Measurements from ENCODE around the gene CD83. TPM values are rescaled to one million over a fixed set of nuclear protein-coding genes. Genes with fewer than 3 reads are reported as not detected.

Gene CD83
- total and polyA plus RNA-seq, 4 donors = 1.00 to 9.6 (median 7.3) TPM

DNA sequence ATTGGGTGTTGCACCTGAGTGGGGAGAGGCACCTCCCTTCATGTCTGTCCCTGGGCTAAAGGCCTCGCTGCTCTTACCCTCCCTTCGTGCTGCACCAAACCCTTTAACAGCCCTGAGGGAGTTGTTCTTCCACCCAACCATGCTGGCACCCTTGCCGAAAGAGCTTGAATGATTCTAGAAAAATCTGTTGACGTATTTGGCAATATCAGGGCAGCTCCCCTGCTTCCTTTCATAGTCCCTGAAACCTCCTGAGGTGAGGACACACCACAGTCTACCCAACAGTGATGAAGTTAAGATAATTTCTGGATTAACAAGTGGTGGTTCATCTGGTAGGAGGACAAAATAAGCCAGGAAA is 15.3 kb downstream of the CD83 start:
- H3K27me3 ChIP-seq (ENCODE audit: control insufficient read depth in 1 of 2, insufficient read depth in 2 of 2, low read length in 1 of 2) = no peaks in the 10 kb centered on the region
- H3K9me3 ChIP-seq (ENCODE audit: control insufficient read depth, low read length) = no peaks in the 10 kb centered on the region
- ATAC-seq (ENCODE audit: low FRiP score) = no peak
- H3K27ac ChIP-seq (ENCODE audit: low read depth in 1 of 2, low read length in 2 of 2) = no peak overlapping the region
- H3K4me1 ChIP-seq (ENCODE audit: control insufficient read depth in 1 of 2, insufficient read depth in 2 of 2, low read length in 2 of 2) = no peaks in the 10 kb centered on the region
- intact Hi-C loops (cut with DNase I) = no loop called here
- 97 to 98% methylated on average over 4 of the region's 4 CpGs for WGBS, 2 donors
- no peaks in the 10 kb centered on the region for H3K36me3 ChIP-seq (ENCODE audit: control insufficient read depth in 1 of 2, insufficient read depth in 2 of 2, low read length in 1 of 2)
- H3K4me3 ChIP-seq (ENCODE audit: low read length in 2 of 2) = no peak overlapping the region
- DNase-seq = no peak

DNA sequence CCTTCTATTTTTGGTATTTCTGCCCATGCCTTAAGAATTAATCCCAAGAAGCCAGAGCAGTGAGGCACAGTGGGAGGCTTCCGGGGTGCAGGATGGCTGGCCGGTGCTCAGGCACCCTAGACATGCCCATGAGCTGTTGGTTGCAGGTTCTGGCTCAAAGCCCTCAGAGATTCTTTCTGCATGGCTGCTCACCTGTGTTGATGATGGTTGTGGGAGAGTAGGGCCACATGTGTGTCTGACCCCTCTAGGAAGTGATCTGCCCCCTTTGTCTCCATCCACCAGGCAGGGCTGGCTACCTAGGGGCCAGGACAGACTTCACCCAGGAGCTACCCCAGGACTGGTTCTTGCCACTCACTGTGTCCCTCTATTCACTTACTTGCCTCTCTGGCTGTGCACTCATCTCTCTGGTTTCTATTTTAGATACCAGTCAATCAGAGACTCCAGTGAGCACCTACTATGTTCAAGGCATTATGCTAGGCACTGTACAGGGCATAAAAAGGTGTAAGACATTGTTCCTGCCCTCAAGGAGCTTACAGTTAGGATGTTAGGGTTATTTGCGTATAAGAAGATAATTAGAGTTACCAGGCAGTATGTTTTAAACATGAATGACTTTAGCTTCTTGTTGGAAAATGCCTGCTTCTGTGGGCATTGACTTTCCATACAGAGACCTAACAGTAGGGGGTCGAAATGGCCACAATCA is 16.8 kb downstream of the CD83 start:
- Histone ChIP-seq H3K36me3 (ENCODE audit: control insufficient read depth in 1 of 2, insufficient read depth in 2 of 2, low read length in 1 of 2) (no peaks in the 10 kb centered on the region), H3K9me3 (ENCODE audit: control insufficient read depth, low read length) (no peaks in the 10 kb centered on the region), H3K4me1 (ENCODE audit: control insufficient read depth in 1 of 2, insufficient read depth in 2 of 2, low read length in 2 of 2) (no peaks in the 10 kb centered on the region), H3K4me3 (ENCODE audit: low read length in 2 of 2) (no peak overlapping the region), H3K27me3 (ENCODE audit: control insufficient read depth in 1 of 2, insufficient read depth in 2 of 2, low read length in 1 of 2) (no peaks in the 10 kb centered on the region), H3K27ac (ENCODE audit: low read depth in 1 of 2, low read length in 2 of 2) (no peak overlapping the region)
- ATAC-seq (ENCODE audit: low FRiP score) = no peak
- 90 to 94% methylated on average over 4 of the region's 4 CpGs for WGBS, 2 donors
- intact Hi-C loops (cut with DNase I) = no loop called here
- no peak for DNase-seq

DNA sequence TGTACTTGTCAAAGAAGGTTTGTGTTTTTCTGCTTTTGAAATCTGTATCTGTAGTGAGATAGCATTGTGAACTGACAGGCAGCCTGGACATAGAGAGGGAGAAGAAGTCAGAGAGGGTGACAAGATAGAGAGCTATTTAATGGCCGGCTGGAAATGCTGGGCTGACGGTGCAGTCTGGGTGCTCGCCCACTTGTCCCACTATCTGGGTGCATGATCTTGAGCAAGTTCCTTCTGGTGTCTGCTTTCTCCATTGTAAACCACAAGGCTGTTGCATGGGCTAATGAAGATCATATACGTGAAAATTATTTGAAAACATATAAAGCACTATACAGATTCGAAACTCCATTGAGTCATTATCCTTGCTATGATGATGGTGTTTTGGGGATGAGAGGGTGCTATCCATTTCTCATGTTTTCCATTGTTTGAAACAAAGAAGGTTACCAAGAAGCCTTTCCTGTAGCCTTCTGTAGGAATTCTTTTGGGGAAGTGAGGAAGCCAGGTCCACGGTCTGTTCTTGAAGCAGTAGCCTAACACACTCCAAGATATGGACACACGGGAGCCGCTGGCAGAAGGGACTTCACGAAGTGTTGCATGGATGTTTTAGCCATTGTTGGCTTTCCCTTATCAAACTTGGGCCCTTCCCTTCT is 18.4 kb downstream of the CD83 start:
- no peak overlapping the region for H3K27ac ChIP-seq (ENCODE audit: low read depth in 1 of 2, low read length in 2 of 2)
- H3K4me1 ChIP-seq (ENCODE audit: control insufficient read depth in 1 of 2, insufficient read depth in 2 of 2, low read length in 2 of 2) = no peaks in the 10 kb centered on the region
- no peaks in the 10 kb centered on the region for H3K36me3 ChIP-seq (ENCODE audit: control insufficient read depth in 1 of 2, insufficient read depth in 2 of 2, low read length in 1 of 2)
- no peaks in the 10 kb centered on the region for H3K9me3 ChIP-seq (ENCODE audit: control insufficient read depth, low read length)
- DNase-seq (no peak), ATAC-seq (ENCODE audit: low FRiP score) (no peak)
- H3K27me3 ChIP-seq (ENCODE audit: control insufficient read depth in 1 of 2, insufficient read depth in 2 of 2, low read length in 1 of 2) = no peaks in the 10 kb centered on the region
- 92% methylated on average over 9 of the region's 9 CpGs for WGBS, 2 donors
- intact Hi-C loops (cut with DNase I) = no loop called here
- H3K4me3 ChIP-seq (ENCODE audit: low read length in 2 of 2) = no peak overlapping the region

DNA sequence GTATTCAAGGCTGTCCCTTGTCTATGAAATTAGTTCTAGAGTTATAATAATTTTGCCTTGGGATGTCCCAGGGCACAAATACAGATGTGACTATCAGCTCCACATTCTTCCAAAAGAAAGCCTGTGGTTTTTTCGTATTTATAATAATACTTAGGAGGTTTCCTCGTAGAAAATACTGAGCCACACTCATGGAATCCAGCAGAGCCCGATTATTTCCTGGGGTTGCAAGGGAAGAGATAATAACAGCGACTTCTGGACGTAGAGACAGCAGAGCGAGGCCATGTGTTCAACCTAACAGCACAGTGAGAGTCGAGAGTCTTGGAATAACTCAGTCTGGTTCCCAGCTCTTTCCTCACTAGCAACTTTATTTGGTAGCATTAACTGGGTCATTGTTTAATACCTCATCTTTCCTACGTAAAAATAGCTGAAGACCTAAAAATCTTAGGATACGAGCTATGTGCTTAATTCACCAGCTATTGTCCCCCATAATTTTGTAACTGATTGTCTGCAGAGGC is 21.2 kb downstream of the CD83 start:
- intact Hi-C loops (cut with DNase I) = no loop called here
- Histone ChIP-seq H3K4me1 (ENCODE audit: control insufficient read depth in 1 of 2, insufficient read depth in 2 of 2, low read length in 2 of 2) (no peaks in the 10 kb centered on the region), H3K27me3 (ENCODE audit: control insufficient read depth in 1 of 2, insufficient read depth in 2 of 2, low read length in 1 of 2) (no peaks in the 10 kb centered on the region), H3K27ac (ENCODE audit: low read depth in 1 of 2, low read length in 2 of 2) (no peak overlapping the region), H3K4me3 (ENCODE audit: low read length in 2 of 2) (no peak overlapping the region), H3K9me3 (ENCODE audit: control insufficient read depth, low read length) (no peaks in the 10 kb centered on the region), H3K36me3 (ENCODE audit: control insufficient read depth in 1 of 2, insufficient read depth in 2 of 2, low read length in 1 of 2) (no peaks in the 10 kb centered on the region)
- ATAC-seq (ENCODE audit: low FRiP score) (no peak), DNase-seq (no peak)
- 91 to 92% methylated on average over 9 of the region's 9 CpGs for WGBS, 2 donors

DNA sequence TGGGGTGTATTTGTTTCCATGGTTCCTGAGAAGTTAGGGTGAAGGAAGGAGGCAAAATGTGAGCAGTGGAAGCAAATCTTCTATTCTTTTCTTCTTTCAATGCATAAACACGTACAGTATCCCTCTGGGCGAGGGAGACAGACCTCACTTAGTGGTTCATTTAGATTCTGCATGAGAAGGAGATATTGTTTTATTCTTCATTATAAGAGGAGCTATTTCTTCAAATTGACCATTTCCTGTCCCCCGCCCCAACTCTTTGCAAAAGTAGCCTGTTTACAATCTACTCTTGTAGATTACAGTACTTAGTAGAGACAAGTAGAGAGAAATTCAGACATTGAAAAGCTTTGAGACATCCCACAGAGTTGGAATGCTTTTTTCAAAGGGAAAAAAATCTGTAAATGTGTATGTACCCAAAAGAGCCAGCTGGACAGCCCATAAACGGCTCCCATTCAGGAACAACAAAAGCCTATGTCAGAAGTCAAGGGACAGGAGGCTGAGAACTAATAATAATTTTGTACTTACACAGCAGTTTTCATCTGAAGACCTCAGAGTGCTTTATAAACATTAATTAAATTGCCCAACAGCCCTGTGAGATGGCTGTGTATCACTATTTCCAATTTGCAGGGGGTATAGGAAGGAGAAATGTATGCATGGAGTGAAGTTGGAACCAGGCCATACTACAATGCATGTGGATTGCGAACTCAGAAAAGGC is 23.9 kb downstream of the CD83 start:
- Histone ChIP-seq H3K9me3 (ENCODE audit: control insufficient read depth, low read length) (no peaks in the 10 kb centered on the region), H3K27ac (ENCODE audit: low read depth in 1 of 2, low read length in 2 of 2) (no peak overlapping the region), H3K4me3 (ENCODE audit: low read length in 2 of 2) (no peak overlapping the region), H3K27me3 (ENCODE audit: control insufficient read depth in 1 of 2, insufficient read depth in 2 of 2, low read length in 1 of 2) (no peaks in the 10 kb centered on the region), H3K36me3 (ENCODE audit: control insufficient read depth in 1 of 2, insufficient read depth in 2 of 2, low read length in 1 of 2) (no peaks in the 10 kb centered on the region), H3K4me1 (ENCODE audit: control insufficient read depth in 1 of 2, insufficient read depth in 2 of 2, low read length in 2 of 2) (no peaks in the 10 kb centered on the region)
- ATAC-seq (ENCODE audit: low FRiP score) (no peak), DNase-seq (no peak)
- WGBS, 2 donors = 88 to 94% methylated on average over 5 of the region's 5 CpGs
- intact Hi-C loops (cut with DNase I) = loop anchor here in 1 of 2 donors (5.0 kb wide), 1 partner anchor 229 kb away; no protein-coding TSS in a partner anchor

DNA sequence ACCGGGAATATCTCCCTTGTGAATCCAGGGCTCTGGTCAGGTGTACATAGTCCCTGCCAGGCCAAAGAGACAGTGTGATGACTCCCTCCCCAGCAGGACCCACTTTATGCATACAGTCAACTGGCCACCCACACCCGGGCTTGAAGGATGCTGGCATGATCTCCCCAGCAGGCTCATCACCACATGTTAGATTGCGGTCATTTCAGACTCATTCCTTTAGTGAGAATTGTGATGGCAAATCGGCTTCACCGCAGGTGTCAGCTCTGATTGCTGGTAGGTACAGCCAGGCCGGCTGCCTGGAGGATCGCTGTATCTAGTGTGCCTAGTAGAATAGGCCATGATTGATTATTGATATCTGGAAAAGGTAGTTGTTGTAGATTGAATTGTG is 24.5 kb downstream of the CD83 start:
- H3K36me3 ChIP-seq (ENCODE audit: control insufficient read depth in 1 of 2, insufficient read depth in 2 of 2, low read length in 1 of 2) = no peaks in the 10 kb centered on the region
- H3K27me3 ChIP-seq (ENCODE audit: control insufficient read depth in 1 of 2, insufficient read depth in 2 of 2, low read length in 1 of 2) = no peaks in the 10 kb centered on the region
- H3K4me1 ChIP-seq (ENCODE audit: control insufficient read depth in 1 of 2, insufficient read depth in 2 of 2, low read length in 2 of 2) = no peaks in the 10 kb centered on the region
- intact Hi-C loops (cut with DNase I) = loop anchor here in 1 of 2 donors (5.0 kb wide), 1 partner anchor 230 kb away; no protein-coding TSS in a partner anchor
- DNase-seq (no peak), ATAC-seq (ENCODE audit: low FRiP score) (no peak)
- 93% methylated on average over 7 of the region's 7 CpGs for WGBS, 2 donors
- H3K4me3 ChIP-seq (ENCODE audit: low read length in 2 of 2) = no peak overlapping the region
- no peak overlapping the region for H3K27ac ChIP-seq (ENCODE audit: low read depth in 1 of 2, low read length in 2 of 2)
- H3K9me3 ChIP-seq (ENCODE audit: control insufficient read depth, low read length) = no peaks in the 10 kb centered on the region

DNA sequence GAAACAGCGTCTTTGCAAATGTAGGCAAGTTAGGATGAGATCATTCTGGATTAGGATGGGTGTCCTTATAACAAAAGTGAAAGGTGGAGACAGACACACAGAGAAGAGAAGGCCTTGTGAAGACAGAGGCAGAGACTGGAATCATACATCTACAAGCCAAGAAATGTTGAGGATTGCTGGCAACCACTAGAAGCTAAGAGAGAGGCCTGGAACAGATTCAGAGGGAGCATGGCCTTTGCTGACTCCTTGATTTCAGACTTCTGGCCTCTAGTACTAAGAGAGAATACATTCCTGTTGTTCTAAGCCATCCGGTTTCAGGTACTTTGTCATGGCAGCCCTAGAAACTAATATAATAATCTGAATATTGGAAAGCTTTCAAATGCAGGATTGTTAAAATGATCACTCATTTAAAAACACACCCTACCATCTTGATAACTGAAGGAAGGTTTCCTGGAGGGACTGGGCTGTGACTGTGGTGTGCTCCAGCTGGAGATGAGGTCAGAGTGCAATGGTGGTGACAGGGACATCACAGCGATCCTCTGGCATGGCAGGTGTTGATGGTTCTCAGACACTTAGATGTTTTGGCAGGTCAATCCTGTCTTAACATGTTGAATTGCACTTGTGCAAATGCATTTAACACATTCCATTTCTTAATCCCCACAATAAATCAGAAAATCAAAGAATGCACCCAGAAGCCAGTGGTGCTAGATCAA is 25.1 kb downstream of the CD83 start:
- WGBS, 2 donors = 91 to 95% methylated on average over 3 of the region's 3 CpGs
- H3K27ac ChIP-seq (ENCODE audit: low read depth in 1 of 2, low read length in 2 of 2) = no peak overlapping the region
- no peaks in the 10 kb centered on the region for H3K36me3 ChIP-seq (ENCODE audit: control insufficient read depth in 1 of 2, insufficient read depth in 2 of 2, low read length in 1 of 2)
- intact Hi-C loops (cut with DNase I) = loop anchor here in 1 of 2 donors (5.0 kb wide), 1 partner anchor 230 kb away; no protein-coding TSS in a partner anchor
- ATAC-seq (ENCODE audit: low FRiP score) (no peak), DNase-seq (no peak)
- H3K4me1 ChIP-seq (ENCODE audit: control insufficient read depth in 1 of 2, insufficient read depth in 2 of 2, low read length in 2 of 2) = no peaks in the 10 kb centered on the region
- no peaks in the 10 kb centered on the region for H3K9me3 ChIP-seq (ENCODE audit: control insufficient read depth, low read length)
- H3K4me3 ChIP-seq (ENCODE audit: low read length in 2 of 2) = no peak overlapping the region
- no peaks in the 10 kb centered on the region for H3K27me3 ChIP-seq (ENCODE audit: control insufficient read depth in 1 of 2, insufficient read depth in 2 of 2, low read length in 1 of 2)

DNA sequence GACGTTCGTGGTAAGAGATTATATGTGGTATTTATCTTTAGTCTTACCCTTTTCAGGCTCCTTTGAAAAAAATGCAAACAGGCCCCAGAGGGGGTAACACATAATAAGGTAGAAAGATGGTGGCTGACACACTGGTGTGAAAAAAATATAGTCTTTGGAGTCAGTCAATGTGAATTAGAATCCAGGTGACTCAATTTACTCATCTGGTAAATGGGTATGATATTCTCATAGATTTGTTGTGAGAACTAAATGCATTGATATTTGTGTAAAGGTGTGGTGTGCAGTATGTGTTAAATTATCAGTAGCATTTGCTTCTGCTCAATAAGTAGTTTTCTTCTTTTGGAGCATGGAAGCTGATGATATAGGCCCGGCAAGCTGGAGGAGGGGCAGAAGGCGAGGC is 25.7 kb downstream of the CD83 start:
- Histone ChIP-seq H3K9me3 (ENCODE audit: control insufficient read depth, low read length) (no peaks in the 10 kb centered on the region), H3K4me3 (ENCODE audit: low read length in 2 of 2) (no peak overlapping the region), H3K27ac (ENCODE audit: low read depth in 1 of 2, low read length in 2 of 2) (no peak overlapping the region), H3K4me1 (ENCODE audit: control insufficient read depth in 1 of 2, insufficient read depth in 2 of 2, low read length in 2 of 2) (no peaks in the 10 kb centered on the region), H3K36me3 (ENCODE audit: control insufficient read depth in 1 of 2, insufficient read depth in 2 of 2, low read length in 1 of 2) (no peaks in the 10 kb centered on the region), H3K27me3 (ENCODE audit: control insufficient read depth in 1 of 2, insufficient read depth in 2 of 2, low read length in 1 of 2) (no peaks in the 10 kb centered on the region)
- DNase-seq = no peak
- WGBS, 2 donors = 83% methylated on average over 4 of the region's 4 CpGs
- intact Hi-C loops (cut with DNase I) = loop anchor here in 1 of 2 donors (5.0 kb wide), 1 partner anchor 231 kb away; no protein-coding TSS in a partner anchor
- ATAC-seq (ENCODE audit: low FRiP score) = no peak

Measured in aorta (tissue), 5 donors.